Activated CD4-positive, CD25-positive, alpha-beta regulatory T cell treated with anti-CD3 and anti-CD28 coated beads, Interleukin-2, amount 50 U/mL, for 72 hours (primary cell): Measurements from ENCODE around the gene PODNL1.
"Not testable (repeated sequence)": the region's sequence is repeated elsewhere in the genome, so short reads cannot be mapped to it uniquely, and the experiment has no call there.

ENCODE experiments used
- DNase-seq: peaks from one replicate; pipeline ENCODE4 v3.0.0; 2021

PODNL1 gene

GRCh38 chr19:13972368-13973155 lies 34.3 kb upstream of the PODNL1 start:
- DNase-seq: no peak

GRCh38 chr19:13971868-13972267 lies 33.7 kb upstream of the PODNL1 start:
- DNase-seq: not testable (repeated sequence)

DNA sequence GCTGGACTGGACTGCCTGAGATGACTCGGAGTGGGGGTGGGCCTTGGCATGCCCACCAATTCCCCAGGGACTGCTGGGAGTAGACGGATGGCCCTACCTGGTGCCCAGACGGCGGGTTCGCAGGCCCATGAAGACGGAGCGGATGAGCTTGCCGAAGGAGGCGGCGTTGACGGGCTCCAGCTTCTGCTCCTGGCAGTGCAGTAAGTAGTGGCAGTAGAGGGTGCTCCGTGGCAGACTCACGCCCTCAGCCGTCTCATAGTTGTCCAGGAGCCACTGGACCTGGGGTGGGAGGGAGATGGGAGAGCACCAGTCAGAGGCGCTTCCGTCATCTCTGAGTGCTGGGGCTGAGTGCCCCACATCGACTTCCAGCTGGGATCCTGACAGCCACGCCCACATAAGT lies 31.7 kb upstream of the PODNL1 start:
- no peak for DNase-seq

- no peak for DNase-seq
Observed at GRCh38 chr19:13968999-13969398, 30.8 kb upstream of the PODNL1 start.

DNA sequence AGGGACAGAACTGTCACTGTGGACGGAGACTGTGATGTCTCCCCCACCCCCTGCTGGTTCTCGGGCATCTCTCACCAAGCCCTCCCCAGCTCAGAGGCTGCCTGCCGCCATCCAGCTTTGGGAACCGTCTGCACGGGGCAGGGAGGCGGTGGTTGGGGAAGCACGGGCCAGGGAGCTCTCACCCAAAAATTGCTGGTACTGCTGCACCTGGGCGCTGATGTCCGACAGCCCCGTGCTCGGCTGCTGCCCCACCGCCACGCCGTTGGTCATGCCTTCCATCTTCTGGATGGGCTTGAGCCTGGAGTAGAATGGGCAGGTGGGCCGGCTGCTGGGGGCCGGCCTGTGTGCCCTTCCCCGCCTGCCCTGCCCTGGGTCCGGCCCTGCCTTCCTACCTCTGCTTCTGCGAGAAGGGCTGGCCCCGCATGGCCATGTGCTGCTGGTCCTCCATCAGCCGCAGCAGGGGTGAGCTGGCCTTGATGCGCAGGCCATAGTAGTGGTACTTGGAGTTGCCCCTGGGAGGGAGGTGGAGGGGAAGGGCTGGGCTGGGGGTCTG lies 30.2 kb upstream of the PODNL1 start:
- DNase-seq: no peak

DNA sequence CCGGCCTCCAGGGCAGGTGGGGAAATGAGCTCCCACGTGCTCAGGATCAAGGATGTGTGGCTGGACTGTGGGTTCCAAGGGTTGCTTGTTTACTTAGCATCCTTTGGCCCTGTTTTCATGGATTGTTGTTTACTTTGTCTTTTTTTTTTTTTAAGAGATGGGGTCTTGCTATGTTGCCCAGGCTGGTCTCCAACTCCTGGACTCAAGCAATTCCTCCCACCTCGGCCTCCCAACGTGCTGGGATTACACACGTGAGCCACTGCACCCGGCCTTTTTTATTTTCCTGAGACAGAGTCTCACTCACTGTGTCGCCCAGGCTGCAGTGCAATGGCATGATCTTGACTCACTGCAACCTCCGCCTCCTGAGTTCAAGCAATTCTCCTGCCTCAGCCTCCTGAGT lies 29.0 kb upstream of the PODNL1 start:
- DNase-seq: not testable (repeated sequence)

GRCh38 chr19:13966684-13967128 lies 28.5 kb upstream of the PODNL1 start:
- DNase-seq: no peak

DNA sequence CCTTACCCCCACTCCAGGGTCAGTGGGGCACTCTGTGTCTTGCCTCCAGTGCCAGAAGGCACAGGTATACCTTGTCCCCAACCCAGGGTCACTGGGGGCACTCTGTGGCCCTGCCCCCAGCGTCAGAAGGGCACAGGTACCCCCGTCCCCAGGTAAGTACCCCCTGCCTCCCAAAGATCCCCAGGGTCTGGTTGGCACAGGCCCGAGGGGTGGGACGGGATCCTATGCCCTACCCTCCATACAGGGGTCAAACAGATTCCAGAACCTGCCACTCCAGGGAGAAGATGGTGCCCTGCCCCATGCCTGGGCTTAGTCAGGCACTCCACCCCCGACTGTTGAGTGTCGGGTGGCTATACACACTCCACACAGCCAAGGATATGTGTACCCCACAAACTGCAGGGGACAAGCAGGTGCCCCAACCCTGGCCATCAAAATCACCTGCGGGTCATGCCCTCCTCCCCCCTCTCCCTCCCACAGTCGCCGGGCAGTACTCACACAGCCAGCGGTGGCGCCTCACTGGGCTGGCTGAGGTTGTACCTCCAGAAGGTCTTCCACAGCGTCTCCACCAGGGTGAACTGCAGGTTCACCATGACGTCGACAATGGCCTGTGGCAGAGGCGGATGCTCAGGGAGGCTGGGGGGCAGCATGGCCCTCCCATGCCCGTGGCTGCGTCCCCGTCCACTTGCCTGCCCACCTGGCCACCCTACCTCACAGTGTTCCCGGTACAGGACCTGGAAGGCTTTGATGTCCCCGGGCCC lies 27.9 kb upstream of the PODNL1 start:
- no peak for DNase-seq

- no peak for DNase-seq
Observed at GRCh38 chr19:13965377-13965896, 27.2 kb upstream of the PODNL1 start.

DNA sequence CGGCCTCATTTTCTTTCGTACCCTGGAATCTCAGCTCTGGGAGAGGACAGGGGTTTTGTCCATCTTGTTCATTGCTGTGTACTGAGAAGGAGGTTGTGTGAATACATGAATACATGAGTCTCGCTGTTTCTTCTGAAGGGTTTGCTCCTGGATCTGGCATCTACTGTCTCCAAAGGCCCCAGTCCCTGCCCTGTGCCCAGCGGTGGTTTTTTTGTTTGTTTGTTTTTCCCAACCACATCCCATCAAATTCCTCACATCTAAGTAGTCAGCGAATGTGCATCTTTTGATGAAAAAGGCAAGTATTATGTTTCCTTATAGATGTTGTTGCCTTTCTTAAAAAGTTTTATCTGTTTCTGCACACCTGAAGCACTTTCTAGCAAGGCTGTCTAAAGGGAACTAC lies 26.6 kb upstream of the PODNL1 start:
- no peak for DNase-seq

- no peak for DNase-seq
Observed at GRCh38 chr19:13963603-13964105, 25.4 kb upstream of the PODNL1 start.

DNA sequence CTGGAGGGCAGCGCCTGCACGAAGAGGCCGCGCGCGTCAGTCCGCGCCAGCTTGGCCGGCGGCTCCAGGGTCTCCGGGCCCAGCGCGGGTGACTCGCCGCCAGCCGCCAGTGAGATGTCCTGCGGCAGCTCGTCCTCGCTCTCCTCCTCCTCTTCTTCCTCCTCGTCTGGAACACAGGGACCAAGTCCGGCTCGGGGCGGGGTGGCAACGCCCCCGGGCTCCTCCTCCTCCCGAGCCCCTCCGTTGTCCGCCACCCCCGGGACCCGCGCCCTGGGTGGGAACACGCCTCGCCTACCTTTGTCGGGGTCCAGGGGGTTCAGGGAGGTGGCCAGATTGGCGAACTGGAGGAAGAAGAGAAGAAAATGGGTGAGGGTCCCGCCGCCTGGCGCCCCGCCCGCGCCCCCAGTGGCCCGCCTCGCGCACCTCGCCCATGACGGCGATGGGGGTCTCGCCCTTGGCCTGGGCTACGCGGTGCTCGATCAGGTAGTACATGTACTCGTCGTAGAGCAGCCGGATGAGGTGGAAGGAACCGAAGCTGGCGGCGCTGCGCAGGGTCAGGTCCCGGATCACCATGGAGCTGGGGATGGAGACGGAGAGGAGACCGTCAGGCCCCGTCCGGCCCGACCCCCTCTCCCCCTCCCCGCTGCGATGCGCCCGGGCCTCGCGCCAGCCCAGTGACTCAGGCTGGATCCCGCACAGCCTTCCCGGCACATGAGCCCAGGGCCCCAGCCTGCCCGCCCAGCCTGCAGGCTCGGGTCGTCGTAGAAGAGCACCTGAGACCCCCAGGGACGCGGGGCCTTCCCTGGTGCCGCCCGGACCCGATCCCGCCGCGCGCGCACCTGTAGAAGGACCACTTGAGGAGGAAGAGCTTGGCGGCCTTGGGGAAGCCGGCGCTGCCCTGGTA lies 24.7 kb upstream of the PODNL1 start:
- no peak for DNase-seq

DNA sequence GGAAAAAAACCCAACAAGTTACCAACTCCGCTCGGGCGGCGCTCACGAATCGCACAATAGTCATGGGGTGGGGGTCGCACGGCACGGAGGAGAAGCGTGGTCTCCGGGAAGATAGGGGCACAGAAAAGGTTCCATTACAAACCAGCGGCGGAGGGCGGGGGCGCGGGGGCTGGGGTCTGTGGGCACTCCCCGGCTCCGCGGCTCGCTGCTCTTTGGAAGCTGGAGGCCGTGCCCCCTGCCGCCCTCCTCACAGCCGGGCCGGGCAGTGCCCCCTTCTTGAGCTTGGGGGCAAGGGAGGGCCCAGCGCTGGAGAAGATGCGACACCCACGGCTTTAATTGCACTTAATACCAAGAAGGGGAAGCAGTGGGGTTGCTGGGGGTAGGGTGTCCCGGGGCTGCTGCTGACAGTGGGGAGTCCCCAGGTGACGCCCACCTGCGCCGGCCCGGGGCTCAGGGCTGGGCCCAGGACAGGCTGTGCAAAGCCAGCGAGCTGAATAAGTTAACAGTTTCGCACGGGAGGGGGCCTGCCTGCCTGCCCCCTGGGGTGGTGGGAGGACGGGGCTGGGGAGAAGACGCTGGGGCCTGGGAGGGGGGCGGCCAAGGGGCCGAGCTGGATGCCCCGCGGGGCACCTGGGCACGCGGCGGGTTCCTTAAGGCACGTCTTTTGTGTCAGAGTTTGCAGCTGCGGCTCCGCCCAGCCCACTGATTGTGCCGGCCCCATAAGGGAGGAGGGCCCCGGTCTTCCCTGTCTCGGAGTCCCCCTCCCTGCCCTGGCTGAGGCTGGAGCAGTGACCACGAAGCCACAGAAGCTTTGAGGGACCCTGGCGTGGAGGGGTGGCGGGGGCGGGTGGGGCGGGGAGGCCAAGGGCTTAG lies 23.8 kb upstream of the PODNL1 start:
- no peak for DNase-seq

DNA sequence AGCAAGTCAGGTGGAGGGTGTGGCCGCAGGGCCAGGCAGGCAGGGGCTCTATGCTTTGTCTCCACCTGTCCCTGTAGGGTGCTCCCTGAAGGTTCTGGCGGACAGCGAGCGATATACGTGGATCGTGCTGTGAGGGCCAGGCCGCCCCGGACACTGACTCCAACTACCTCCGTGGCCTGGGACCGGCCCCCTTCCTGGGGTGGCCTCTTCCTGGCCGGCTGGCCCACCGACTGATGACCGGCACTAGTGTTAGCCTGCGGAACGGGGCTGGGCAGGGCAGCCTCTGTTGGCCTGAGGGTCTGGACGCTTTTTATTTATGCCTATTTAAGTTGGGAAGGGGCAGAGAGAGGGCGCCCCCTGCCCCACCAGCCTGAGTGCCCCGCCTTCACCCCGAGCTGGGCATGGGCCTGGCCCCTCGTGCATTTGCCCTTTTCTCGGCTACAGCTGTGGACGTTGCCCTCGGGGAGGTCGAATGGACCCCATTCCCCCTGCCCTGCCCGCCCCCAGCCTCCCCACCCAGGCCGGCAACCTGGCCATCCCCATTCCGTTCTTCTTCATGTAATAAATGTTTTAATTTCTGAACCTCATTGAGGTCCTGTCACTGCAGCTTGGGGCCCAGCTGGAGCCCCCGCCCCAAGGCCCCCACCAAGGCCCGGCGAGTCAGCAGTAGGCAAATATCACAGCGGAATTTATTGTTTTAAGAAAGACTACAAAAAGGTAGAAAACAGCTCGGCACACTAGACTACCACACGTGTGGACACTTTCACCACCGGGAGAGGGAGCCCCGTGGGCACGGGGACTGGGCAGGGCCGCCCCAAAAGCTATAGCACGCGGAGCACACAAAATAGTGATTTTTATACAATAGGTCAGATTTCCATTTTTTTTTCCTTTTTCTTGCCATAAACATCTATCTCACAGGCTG lies 22.9 kb upstream of the PODNL1 start:
- DNase-seq: no peak

DNA sequence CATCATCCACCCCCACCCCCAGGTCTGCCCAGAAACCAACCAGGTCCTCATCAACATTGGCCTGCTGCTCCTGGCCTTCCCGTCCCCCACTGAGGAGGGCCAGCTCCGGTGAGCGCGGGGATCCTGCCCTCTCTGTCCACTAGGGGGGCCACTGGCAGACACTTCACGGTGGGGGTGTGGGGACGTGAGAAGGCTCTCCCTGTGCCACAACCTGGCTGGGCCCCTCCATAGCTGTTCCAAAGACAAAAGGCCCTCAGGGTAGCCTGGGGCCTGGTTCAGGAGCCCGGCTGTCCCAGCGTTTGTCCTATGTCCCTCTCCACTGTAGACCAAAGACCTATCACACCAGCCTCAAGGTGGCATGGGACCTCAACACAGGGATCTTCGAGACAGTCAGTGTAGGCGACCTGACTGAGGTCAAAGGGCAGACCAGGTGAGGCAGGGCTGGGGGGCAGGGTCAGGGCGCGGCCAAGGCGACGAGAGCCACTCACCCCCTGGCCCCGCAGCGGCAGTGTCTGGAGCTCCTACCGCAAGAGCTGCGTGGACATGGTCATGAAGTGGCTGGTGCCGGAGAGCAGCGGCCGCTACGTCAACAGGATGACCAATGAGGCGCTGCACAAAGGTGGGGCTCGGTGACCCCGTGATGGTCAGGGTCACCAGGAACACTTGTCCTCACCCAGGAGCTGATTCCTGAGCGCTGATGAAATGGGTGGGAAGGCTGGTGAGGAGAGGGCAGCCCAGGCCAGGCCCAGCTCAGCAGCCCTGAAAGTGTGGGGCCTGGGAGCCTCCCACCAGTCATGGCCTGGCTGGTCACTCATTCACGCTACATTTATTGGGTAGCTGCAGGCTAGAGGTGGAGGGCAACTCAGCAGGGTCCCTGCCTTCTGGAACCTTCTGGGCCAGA lies 22.0 kb upstream of the PODNL1 start:
- no peak for DNase-seq

GRCh38 chr19:13959141-13959961 lies 21.1 kb upstream of the PODNL1 start:
- no peak for DNase-seq

DNA sequence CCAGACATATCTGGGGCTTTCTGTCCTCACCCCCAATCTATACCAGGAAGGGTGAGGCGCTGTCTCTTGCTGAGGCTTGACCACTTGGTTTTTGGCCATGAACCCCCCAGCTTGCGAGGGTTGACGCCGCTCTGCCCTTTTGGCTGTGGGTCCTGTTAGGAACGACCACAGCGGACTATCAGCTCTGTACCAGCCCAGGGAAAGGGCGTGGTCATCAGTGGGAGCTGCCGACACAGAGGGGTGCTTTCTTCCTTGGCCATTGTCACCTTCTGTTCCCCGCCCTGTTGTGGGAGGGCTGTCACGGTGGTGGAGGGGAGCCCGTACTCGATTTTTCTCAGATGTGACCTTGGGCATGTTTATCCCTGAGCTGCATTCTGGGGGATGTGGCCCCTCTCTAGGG lies 19.8 kb upstream of the PODNL1 start:
- DNase-seq: no peak

DNA sequence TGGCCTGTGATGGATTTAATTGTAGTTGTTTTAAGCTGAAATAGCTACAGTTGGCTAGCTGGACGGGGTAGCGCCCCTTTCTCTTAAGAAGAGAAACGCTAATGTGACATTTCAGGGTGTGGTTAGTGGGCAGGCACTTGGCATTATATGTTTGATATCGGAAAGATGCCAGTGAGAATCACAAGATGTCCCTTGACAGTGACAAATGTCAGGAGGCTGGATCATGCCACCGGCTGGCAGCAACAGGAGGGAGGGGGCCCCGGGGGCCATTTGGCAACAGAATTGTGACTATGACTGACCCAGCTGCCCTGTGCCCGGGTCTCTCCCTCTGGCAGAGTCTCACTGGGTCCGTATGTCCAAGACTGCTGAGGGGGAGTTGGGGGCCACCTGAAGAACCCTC lies 18.8 kb upstream of the PODNL1 start:
- no peak for DNase-seq
